H9 (cell line): ENCODE measurements around the gene PDE7B. TPM values are rescaled to one million over a fixed set of nuclear protein-coding genes. Genes with fewer than 3 reads are reported as not detected.

Experiments used
- DNase-seq: peaks from one replicate; pipeline ENCODE4 v3.0.0-alpha.2; 2017
- H2AFZ ChIP-seq: one replicate; pipeline ENCODE4 v1.6.1; 2013; ENCODE audit warnings: mild to moderate bottlenecking, low read length, control low read depth, moderate library complexity
- H2AK5ac ChIP-seq: 2 replicates; pipeline ENCODE4 v1.6.1; 2013; ENCODE audit warnings: low read length, control low read depth, mixed read lengths; ENCODE audit not compliant: insufficient read length
- H2BK120ac ChIP-seq: one replicate; pipeline ENCODE4 v1.6.1; 2013; ENCODE audit warnings: low read depth, mild to moderate bottlenecking, low read length, control low read depth, inconsistent platforms; ENCODE audit not compliant: poor library complexity, severe bottlenecking
- H2BK12ac ChIP-seq: 2 replicates; pipeline ENCODE4 v1.6.1; 2013; ENCODE audit warnings: low read length, control low read depth, mixed read lengths, low read depth; ENCODE audit not compliant: insufficient read length
- H2BK15ac ChIP-seq: 2 replicates; pipeline ENCODE4 v1.6.1; 2013; ENCODE audit warnings: low read depth, low read length, control low read depth
- H2BK20ac ChIP-seq: one replicate; pipeline ENCODE4 v1.6.1; 2013; ENCODE audit warnings: low read depth, mild to moderate bottlenecking, low read length, control low read depth, inconsistent platforms; ENCODE audit not compliant: poor library complexity, severe bottlenecking
- H2BK5ac ChIP-seq: 2 replicates; pipeline ENCODE4 v1.6.1; 2013; ENCODE audit warnings: low read length, control low read depth, mixed read lengths; ENCODE audit not compliant: insufficient read length
- H3K14ac ChIP-seq: 2 replicates; pipeline ENCODE4 v1.6.1; 2013; ENCODE audit warnings: low read length, control low read depth; ENCODE audit not compliant: insufficient read depth
- H3K18ac ChIP-seq: 2 replicates; pipeline ENCODE4 v1.6.1; 2013; ENCODE audit warnings: low read depth, mild to moderate bottlenecking, mixed read lengths, low read length, control low read depth; ENCODE audit not compliant: insufficient read length
- H3K23ac ChIP-seq: 2 replicates; pipeline ENCODE4 v1.6.1; 2013; ENCODE audit warnings: low read length, control low read depth, mixed read lengths, low read depth; ENCODE audit not compliant: insufficient read length
- H3K23me2 ChIP-seq: 2 replicates; pipeline ENCODE4 v1.6.1; 2013; ENCODE audit warnings: low read depth, mild to moderate bottlenecking, mixed read lengths, low read length, control low read depth; ENCODE audit not compliant: insufficient read length, poor library complexity, severe bottlenecking
- H3K27ac ChIP-seq: 2 replicates; pipeline ENCODE4 v1.5.1; 2013; ENCODE audit warnings: low read length, control low read depth, mixed read lengths, low read depth; ENCODE audit not compliant: insufficient read length
- H3K27me3 ChIP-seq: 2 replicates; pipeline ENCODE4 v1.6.1; 2013; ENCODE audit warnings: low read length, control low read depth, inconsistent platforms; ENCODE audit not compliant: insufficient read depth
- H3K4ac ChIP-seq: 2 replicates; pipeline ENCODE4 v1.6.1; 2013; ENCODE audit warnings: low read depth, mild to moderate bottlenecking, control low read depth, inconsistent platforms, low read length, moderate library complexity
- H3K4me1 ChIP-seq: 2 replicates; pipeline ENCODE4 v1.6.1; 2013; ENCODE audit warnings: low read length, control low read depth, inconsistent platforms; ENCODE audit not compliant: insufficient read depth
- H3K4me2 ChIP-seq: 2 replicates; pipeline ENCODE4 v1.6.1; 2013; ENCODE audit warnings: low read length, control low read depth, mixed read lengths; ENCODE audit not compliant: insufficient read length, insufficient read depth
- H3K56ac ChIP-seq: 2 replicates; pipeline ENCODE4 v1.6.1; 2013; ENCODE audit warnings: low read depth, mild to moderate bottlenecking, mixed read lengths, low read length, control low read depth; ENCODE audit not compliant: insufficient read length
- H3K79me1 ChIP-seq: 2 replicates; pipeline ENCODE4 v1.6.1; 2013; ENCODE audit warnings: low read depth, mild to moderate bottlenecking, moderate library complexity, low read length, control low read depth, inconsistent platforms; ENCODE audit not compliant: insufficient read depth, poor library complexity, severe bottlenecking
- H3K79me2 ChIP-seq: 2 replicates; pipeline ENCODE4 v1.6.1; 2013; ENCODE audit warnings: low read length, control low read depth, inconsistent platforms; ENCODE audit not compliant: insufficient read depth
- H3K9ac ChIP-seq: 2 replicates; pipeline ENCODE4 v1.6.1; 2013; ENCODE audit warnings: low read length, control low read depth, mixed read lengths; ENCODE audit not compliant: insufficient read length; ENCODE audit errors: extremely low read depth
- H3K9me3 ChIP-seq: one replicate; pipeline ENCODE4 v1.6.1; 2013; ENCODE audit warnings: low read depth, low read length, inconsistent platforms; ENCODE audit not compliant: control insufficient read depth
- H3T11ph ChIP-seq: one replicate; pipeline ENCODE4 v1.6.1; 2013; ENCODE audit warnings: mild to moderate bottlenecking, low read length, control low read depth, inconsistent platforms
- H4K20me1 ChIP-seq: one replicate; pipeline ENCODE4 v1.6.1; 2013; ENCODE audit not compliant: control insufficient read depth, insufficient read length, insufficient read depth
- H4K5ac ChIP-seq: 2 replicates; pipeline ENCODE4 v1.6.1; 2013; ENCODE audit warnings: low read depth, mild to moderate bottlenecking, mixed read lengths, low read length, control low read depth; ENCODE audit not compliant: insufficient read length
- H4K8ac ChIP-seq: replicated peaks from 2 replicates; pipeline ENCODE4 v1.6.1; 2013; ENCODE audit warnings: low read length, control low read depth, mixed read lengths, low read depth; ENCODE audit not compliant: insufficient read length
- H4K91ac ChIP-seq: 2 replicates; pipeline ENCODE4 v1.6.1; 2013; ENCODE audit warnings: low read depth, mild to moderate bottlenecking, moderate library complexity, mixed read lengths, low read length, control low read depth; ENCODE audit not compliant: insufficient read length
- H3K27ac Mint-ChIP-seq, 3 experiments: 2 replicates in 2 of 3; 3 replicates in 1 of 3; pipeline ENCODE4 v1.8.0; 2020 to 2021; ENCODE audit warnings: mixed read lengths in 3 of 3, mild to moderate bottlenecking in 1 of 3, moderate library complexity in 1 of 3
- H3K27me3 Mint-ChIP-seq: 2 replicates; pipeline ENCODE4 v1.8.0; 2021; ENCODE audit warnings: low read depth, mild to moderate bottlenecking, moderate library complexity, mixed read lengths
- H3K36me3 Mint-ChIP-seq, 3 experiments: 2 replicates in 2 of 3; 3 replicates in 1 of 3; pipeline ENCODE4 v1.8.0; 2020 to 2021; ENCODE audit warnings: low read depth in 3 of 3, mixed read lengths in 3 of 3; ENCODE audit not compliant: insufficient read depth in 1 of 3
- H3K4me1 Mint-ChIP-seq, 2 experiments: 2 replicates each; pipeline ENCODE4 v1.8.0; 2020; ENCODE audit warnings: mixed read lengths in 2 of 2
- H3K4me3 Mint-ChIP-seq, 2 experiments: 2 replicates in 1 of 2; 3 replicates in 1 of 2; pipeline ENCODE4 v1.8.0; 2020 to 2021; ENCODE audit warnings: mild to moderate bottlenecking in 2 of 2, mixed read lengths in 2 of 2, moderate library complexity in 1 of 2
- H3K9me3 Mint-ChIP-seq, 2 experiments: 2 replicates in 1 of 2; 3 replicates in 1 of 2; pipeline ENCODE4 v1.8.0; 2020; ENCODE audit warnings: mild to moderate bottlenecking in 2 of 2, mixed read lengths in 2 of 2, moderate library complexity in 1 of 2
- WGBS: extraction: QIAGEN DNeasy Blood & Tissue Kit; methylation state at CpG from one replicate; pipeline ENCODE4 v1.1.7; 2013; ENCODE audit warnings: missing lambda C conversion rate, low lambda C conversion rate, mixed read lengths; ENCODE audit not compliant: insufficient read length; ENCODE audit errors: extremely low coverage; 5-methylcytosine and 5-hydroxymethylcytosine counted together
- total RNA-seq: library from RNA; stranded (reverse); gene quantifications from 2 replicates; pipeline ENCODE4 v1.2.1, GENCODE V29; 2021
- TF ChIP-seq, protein P1 (sequence below): fragments of 200-600 bp; sonication (generic); conservative IDR thresholded peaks from 3 replicates; pipeline ENCODE4 v1.8.0; 2021; ENCODE audit warnings: antibody characterized with exemption, mild to moderate bottlenecking

Gene PDE7B
- total RNA-seq, 1 experiment from 2014 or later = not detected

DNA sequence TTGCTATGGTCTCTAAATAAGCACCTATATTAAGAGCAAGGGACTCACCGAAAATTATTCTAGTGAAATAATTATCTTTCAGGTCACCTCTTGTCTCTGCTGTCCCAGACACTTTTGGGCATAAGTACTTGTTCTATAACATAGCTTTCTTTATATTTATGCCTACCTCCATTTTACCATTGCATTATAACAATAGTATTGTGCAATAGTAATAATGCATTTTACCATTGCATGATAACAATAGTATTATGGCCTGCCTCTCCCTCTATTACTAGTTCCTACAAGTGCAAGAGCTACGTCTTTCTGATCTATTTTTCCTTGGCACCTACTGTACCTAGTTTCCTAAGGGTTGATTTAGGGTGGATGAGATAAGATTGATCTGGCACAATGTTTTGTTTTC, 169.2 kb downstream of the PDE7B start:
- Mint-ChIP-seq H3K27ac (no peak overlapping the region), H3K4me3 (no peak overlapping the region), H3K4me1 (peaks cover 0 to 8% of the 10 kb centered on the region in 2 experiments; a peak in 2 of 4 replicates), H3K9me3 (no peaks in the 10 kb centered on the region; a peak in 1 of 5 replicates), H3K27me3 (no peaks in the 10 kb centered on the region), H3K36me3 (no peaks in the 10 kb centered on the region)
- Histone ChIP-seq H3K4me2 (no peak overlapping the region), H3K23ac (no peak overlapping the region), H2AK5ac (no peak overlapping the region), H4K91ac (no peak overlapping the region), H3K56ac (no peak overlapping the region), H3K9me3 (no peaks in the 10 kb centered on the region), H2BK20ac (no peak overlapping the region), H3K4me1 (no peaks in the 10 kb centered on the region), H2BK15ac (no peak overlapping the region), H3K27ac (no peak overlapping the region), H4K5ac (no peak overlapping the region), H3K79me1 (no peaks in the 10 kb centered on the region), H3K9ac (no peak overlapping the region), H3K4ac (no peak overlapping the region), H3K14ac (no peak overlapping the region), H2BK120ac (no peak overlapping the region), H3K18ac (no peak overlapping the region), H3K23me2 (no peaks in the 10 kb centered on the region), H2BK5ac (no peak overlapping the region), H2AFZ (no peak overlapping the region), H4K20me1 (no peaks in the 10 kb centered on the region), H2BK12ac (no peak overlapping the region), H4K8ac (no peak overlapping the region), H3T11ph (no peak overlapping the region), H3K79me2 (no peaks in the 10 kb centered on the region), H3K27me3 (no peaks in the 10 kb centered on the region)
- no CpG with 5 or more reads among the region's 2 CpGs for WGBS
- no peak for DNase-seq
- TF ChIP-seq, protein P1, sequence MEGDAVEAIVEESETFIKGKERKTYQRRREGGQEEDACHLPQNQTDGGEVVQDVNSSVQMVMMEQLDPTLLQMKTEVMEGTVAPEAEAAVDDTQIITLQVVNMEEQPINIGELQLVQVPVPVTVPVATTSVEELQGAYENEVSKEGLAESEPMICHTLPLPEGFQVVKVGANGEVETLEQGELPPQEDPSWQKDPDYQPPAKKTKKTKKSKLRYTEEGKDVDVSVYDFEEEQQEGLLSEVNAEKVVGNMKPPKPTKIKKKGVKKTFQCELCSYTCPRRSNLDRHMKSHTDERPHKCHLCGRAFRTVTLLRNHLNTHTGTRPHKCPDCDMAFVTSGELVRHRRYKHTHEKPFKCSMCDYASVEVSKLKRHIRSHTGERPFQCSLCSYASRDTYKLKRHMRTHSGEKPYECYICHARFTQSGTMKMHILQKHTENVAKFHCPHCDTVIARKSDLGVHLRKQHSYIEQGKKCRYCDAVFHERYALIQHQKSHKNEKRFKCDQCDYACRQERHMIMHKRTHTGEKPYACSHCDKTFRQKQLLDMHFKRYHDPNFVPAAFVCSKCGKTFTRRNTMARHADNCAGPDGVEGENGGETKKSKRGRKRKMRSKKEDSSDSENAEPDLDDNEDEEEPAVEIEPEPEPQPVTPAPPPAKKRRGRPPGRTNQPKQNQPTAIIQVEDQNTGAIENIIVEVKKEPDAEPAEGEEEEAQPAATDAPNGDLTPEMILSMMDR = no peak
